A549 (cell line): Measurements from ENCODE around the gene ENTPD2.

ENCODE experiments used
- CEBPB ChIP-seq, 2 experiments: fragments of >200 bp in 1 of 2; sonication (Bioruptor Twin) in 1 of 2; formaldehyde crosslinking in 1 of 2; IDR thresholded peaks; 2 replicates each; pipeline ENCODE4 v1.6.1; 2012 to 2016
- CTCF ChIP-seq: fragments of >200 bp; sonication (Bioruptor Twin); formaldehyde crosslinking; IDR thresholded peaks from 3 replicates; pipeline ENCODE4 v1.5.1; 2016
- KDM1A ChIP-seq: fragments of 200-600 bp; sonication (generic); IDR thresholded peaks from 2 replicates; pipeline ENCODE4 v1.6.1; 2016; ENCODE audit warnings: low read depth, mild to moderate bottlenecking
- MAX ChIP-seq: IDR thresholded peaks from 2 replicates; pipeline ENCODE4 v1.6.1; 2012
- POLR2AphosphoS2 ChIP-seq: conservative IDR thresholded peaks from 2 replicates; pipeline ENCODE4 v1.6.1; 2012; ENCODE audit warnings: low read length, improper control_type of control experiment, inconsistent platforms
- TP53 ChIP-seq: fragments of 250-450 bp; sonication (Bioruptor Pico); IDR thresholded peaks from 2 replicates; pipeline ENCODE4 v1.5.0; 2021; ENCODE audit warnings: mild to moderate bottlenecking, moderate library complexity
- ZC3H11A ChIP-seq: fragments of 450-650 bp; IDR thresholded peaks from 2 replicates; pipeline ENCODE4 v1.6.1; 2014; ENCODE audit warnings: antibody characterized with exemption, mild to moderate bottlenecking

- TF ChIP-seq CTCF (no peak), CEBPB (IDR thresholded peaks at IDR 0.05) (no peak), POLR2AphosphoS2 (no peak), TP53 (CRISPR knock-in tag) (no peak), ZC3H11A (no peak), MAX (no peak), KDM1A (no peak)
Observed at GRCh38 chr9:137052998-137053943, 590 bp downstream of the ENTPD2 start.
